ENCODE measurements around the gene TRIM67.

TRIM67 gene

DNA sequence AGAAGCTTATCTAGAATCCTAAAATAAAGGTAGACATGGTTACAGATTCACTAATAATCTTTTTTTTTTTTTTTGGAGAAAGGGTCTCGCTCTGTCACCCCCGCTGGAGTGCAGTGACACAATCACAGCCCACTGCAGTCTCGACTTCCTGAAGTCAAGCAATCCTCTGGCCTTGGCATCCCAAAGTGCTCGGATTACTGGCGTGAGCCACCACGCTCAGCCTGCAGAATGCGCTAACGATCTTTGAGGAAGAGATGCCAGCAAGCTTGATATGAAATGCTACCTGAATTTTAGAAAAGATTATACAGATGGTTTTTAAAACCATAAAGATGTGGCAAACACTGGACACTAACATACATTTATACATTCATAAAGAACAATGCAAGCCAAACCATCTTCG is 75.1 kb downstream of the TRIM67 start:
- DNase-seq: no peak

DNA sequence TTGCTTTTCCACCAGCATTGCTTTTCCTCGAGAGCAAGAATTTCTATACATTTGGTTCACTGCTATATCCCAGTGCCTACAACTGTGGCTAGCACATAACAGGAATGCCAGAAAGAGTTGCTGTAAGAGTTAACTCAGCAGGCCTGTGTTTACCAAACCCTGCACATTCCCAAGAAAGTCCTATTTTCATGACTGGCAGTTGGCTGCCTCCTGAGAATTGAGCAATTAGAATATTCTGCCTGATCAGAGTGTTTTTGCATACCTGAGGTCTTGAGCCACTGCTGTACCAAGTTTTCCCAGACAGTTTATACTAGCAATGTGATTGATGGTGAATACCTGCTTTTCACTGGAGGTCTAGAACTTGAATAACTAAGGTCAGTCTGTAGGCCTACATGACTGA is 76.4 kb downstream of the TRIM67 start:
- DNase-seq: no peak

DNA sequence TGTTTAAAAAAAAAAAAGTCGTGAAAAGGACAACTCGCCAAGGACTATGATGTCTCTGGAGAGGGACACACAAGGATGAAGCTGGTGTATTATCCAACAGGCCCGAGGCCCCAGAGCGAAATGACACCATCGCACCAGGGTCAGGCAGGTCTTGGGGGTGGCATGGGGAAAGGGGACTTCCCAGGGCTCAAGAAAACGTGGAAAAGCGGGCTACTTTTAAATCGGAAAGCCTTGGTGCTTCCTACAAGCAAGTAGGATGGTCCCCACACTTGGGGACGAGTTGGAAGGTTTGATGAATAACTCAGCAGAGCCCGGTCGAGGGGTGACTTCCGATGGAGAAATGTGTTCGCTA is 78.6 kb downstream of the TRIM67 start:
- no peak for DNase-seq

DNA sequence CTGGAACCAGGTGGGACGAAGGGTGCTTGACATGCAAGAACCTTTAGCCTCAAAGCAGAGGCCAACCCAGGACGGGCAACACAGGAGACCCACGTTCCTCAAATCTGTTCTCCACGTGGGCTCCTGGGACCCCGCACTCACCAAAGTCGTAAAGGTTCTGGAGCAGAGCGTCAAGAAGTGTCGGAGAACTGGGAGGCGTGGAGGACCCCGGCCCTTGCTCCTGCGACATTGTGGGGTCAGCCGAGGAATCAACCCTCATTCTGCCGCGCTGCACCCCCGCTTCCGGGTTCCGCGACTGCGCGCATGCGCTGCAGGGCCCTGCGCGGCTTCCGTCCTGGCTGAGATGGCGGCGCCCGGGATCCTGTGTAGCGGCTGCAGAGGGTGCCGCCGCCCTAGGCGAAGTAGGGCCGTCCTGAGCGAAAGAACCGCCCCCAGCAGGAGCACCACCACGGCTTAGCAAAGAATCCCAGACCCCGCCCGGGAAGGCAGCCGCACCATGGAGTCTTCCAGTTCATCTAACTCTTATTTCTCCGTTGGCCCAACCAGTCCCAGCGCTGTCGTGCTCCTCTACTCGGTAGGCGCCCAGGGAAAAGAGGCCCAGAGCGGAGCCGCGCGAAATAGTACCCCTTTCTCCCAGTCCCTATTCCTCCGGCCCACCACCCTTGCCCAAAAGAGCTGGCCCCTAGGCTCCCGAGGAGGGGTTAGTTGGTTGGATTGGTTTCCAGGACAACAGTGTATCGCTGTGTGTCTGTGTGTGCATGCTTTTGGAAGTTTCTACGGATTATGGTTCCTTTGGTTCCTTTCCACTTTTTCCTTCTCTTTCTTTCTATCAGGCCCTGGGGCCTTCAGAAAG is 79.3 kb downstream of the TRIM67 start, which contains the start of gene GNPAT:
TSS of gene GNPAT (plus strand) at position 330 of the 853 bp plus-strand sequence. CDS start at position 497, 167 bp downstream.
- peak; percentile 69 to 83 for DNase-seq

DNA sequence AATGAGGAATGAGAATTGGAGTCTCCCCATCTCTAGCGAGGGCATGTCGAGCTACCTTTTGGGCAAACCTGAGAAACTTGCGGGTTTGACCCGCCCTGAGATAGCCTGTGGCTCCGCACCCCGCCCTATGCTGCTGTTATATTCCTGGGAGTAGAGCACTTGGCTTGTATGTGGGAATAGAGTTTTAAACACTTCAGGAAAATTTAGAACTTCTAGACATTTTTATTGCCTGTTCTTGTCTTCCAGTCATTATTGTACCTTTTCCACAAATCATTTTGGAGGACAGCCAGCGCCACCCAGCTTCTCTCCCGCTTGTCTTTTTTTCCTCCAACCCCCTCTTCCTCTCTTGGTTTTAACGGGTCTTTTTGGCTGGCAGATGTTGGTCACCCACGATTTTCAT is 79.9 kb downstream of the TRIM67 start:
- no peak for DNase-seq

DNA sequence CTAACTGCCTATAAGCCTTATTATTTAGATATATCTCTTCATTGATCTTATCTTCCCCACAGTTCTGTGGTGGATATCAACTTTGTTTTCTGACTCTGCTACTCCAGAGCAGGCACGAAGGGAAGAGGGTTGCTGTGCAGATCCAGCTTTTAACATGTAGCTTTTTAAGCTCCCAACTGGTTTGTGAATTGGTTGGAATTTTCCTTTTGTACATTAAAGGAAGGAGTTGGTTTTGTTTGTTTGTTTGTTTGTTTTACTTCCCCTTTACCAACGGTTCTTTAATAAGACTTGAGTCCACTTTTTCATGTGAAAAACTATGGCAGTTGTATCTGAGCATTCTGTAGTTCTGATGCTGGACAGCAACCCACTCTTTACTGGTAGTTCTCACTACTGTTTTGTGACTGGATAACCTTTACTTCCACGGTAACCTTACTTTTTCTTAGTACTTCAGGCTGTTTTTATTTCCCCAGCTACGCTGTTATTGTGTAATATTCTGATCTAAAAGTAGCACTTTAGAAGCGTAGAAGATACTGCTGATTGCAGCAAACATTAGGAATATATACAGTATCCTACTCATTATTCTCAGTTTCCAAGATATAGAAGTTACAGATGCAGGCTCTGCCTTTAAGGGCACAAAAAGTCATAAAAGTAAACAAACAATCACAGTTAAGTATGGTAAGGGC is 80.8 kb downstream of the TRIM67 start:
- DNase-seq: no peak

DNA sequence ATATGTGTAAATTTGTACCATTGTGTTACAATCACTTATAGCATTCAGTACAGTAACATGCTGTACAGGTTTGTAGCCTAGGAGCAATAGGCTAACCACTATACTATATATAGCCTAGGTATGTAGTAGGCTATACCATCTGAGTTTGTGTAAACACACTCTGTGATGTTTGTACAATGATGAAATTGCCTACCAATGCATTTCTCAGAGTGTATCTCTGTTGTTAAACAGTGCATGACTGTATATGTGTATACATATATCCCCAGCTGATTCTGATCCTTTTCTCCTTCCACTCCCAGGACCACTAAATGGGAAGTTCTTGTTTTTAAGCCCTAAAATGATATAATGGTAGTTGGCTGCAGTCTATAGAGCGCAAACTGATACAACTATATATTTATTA is 86.9 kb downstream of the TRIM67 start:
- no peak for DNase-seq

DNA sequence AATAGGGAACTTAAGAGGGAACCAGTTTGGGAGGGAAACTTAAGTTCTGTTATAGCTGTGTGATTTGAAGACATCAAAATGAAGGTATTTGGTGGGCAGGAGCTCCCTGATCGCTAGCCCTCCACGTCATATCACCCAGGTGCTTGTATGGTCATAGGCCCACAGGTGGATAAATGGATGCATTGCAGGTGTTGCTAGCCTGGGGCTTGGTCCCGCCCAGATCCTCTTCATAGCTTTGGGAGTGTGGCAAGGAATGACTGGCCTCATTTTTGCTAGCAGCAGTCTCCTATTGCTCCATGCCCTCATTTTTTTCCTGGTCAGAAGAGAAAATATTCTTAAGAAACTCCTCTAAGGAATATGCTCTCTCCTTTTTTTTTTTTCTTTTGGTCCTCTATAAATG is 90.5 kb downstream of the TRIM67 start:
- DNase-seq: no peak

DNA sequence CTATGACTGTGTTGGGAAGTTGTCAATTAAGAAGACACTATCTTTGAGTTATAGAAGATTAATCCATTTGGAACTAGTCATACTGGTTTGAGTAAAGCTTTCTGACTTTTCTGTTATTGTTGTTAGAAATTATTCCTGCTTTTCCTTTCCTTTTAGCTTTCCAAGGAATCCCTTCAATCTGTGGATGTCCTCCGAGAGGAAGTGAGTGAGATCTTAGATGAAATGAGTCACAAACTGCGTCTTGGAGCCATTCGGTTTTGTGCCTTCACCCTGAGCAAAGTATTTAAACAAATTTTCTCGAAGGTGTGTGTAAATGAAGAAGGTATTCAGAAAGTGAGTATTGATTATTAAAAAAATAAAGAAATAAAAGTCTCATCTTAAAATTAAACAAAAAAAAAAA is 98.5 kb downstream of the TRIM67 start:
- DNase-seq: no peak

DNA sequence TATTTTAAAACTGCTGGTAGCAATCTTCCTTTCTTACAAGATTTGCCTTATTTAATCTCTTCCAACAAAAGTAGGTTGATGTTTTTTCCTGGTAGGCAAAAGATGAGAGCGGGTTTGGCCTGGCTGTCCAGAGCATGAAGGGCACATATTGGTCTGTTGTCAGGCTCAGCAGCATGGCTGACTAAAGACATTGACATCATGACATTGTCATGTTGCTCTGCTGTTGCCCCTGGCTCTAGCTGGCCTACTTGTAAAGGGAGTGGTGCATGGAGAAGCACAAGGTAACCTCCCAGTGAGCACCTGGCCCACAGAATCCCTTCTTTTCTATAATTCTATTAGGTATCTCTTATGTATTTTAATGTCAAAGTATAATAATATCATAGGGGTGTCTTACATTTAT is 102.8 kb downstream of the TRIM67 start:
- DNase-seq: no peak

DNA sequence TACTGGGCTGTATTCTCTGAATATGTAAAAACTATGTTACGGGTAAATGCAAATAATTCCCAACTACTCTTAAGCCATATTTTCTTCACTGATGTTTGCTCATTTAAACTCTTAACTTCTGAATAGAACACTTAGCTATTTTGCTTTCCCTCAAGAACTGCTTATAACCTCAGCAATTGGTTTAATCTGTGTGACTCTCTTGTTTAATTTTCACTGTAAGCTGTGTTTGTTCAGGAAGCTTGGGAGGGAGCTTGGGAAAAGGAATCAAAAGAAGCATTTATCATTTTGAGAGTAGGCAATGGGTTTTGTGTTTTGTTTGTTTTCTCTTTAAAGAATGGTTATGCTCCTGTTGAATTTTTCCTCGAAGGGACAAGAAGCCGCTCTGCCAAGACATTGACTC is 103.5 kb downstream of the TRIM67 start:
- no peak for DNase-seq

DNA sequence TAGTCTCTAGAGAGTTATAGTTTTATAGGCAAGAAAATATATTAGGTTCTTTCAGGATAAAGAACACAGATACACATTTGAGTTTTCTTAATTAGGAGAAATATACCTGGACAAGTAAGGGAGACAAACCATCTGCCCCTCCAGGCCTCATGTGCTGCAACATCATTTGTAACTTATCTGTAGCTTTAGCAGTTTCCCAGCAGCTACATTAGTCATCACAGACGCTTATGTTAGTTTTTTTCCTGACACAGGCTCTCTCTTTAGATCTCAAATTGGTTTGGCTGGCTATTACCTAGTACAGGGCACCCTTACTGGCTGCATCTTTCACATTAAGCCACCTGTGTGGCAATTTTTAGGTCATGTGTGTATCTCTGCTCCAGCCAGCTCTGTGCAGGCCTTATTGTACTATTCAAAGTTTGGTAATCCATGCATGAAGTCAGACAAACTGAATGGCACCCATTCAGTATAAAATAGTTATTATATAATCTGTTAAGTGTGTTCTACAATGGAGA is 105.0 kb downstream of the TRIM67 start:
- DNase-seq: no peak

All from hippocampal formation (tissue), 2 donors.